ENCODE measurements around the gene MAGEC3. TPM values are rescaled to one million over a fixed set of nuclear protein-coding genes. Genes with fewer than 3 reads are reported as not detected.
"Not testable (repeated sequence)": the region's sequence is repeated elsewhere in the genome, so short reads cannot be mapped to it uniquely, and the experiment has no call there.

The MAGEC3 gene
- not detected for total RNA-seq
- 0 reads per million in 2 donors for total RNA-seq

GRCh38 chrX:141838016-141838415 is at the start of gene MAGEC3:
MAGEC3 (plus strand) TSS chrX:141838316; CDS start chrX:141838316, 0 bp downstream.
- Mint-ChIP-seq H3K4me3 (no peak within 1 kb of the TSS), H3K27me3 (no peaks in the 10 kb centered on the region), H3K27ac (no peak within 1 kb of the TSS), H3K36me3 (ENCODE audit: low read depth) (no peaks in the 10 kb centered on the region), H3K4me1 (no peaks in the 10 kb centered on the region)
- no peak for DNase-seq
- no peak for ATAC-seq
- no peaks in the 10 kb centered on the region for H3K9me3 ChIP-seq (ENCODE audit: control insufficient read depth, low read length, poor library complexity, severe bottlenecking)

- no peak overlapping the region for H3K4me3 Mint-ChIP-seq
- H3K9me3 ChIP-seq (ENCODE audit: control insufficient read depth, low read length, poor library complexity, severe bottlenecking) = no peaks in the 10 kb centered on the region
- H3K36me3 Mint-ChIP-seq (ENCODE audit: low read depth) = no peaks in the 10 kb centered on the region
- ATAC-seq = no peak
- no peak for DNase-seq
- H3K4me1 Mint-ChIP-seq = no peaks in the 10 kb centered on the region
- no peaks in the 10 kb centered on the region for H3K27me3 Mint-ChIP-seq
- no peak overlapping the region for H3K27ac Mint-ChIP-seq
These were observed 46.3 kb upstream of the MAGEC3 start for GRCh38 chrX:141791856-141792255.

GRCh38 chrX:141811438-141811837 is 26.7 kb upstream of the MAGEC3 start:
- H3K27me3 Mint-ChIP-seq = no peaks in the 10 kb centered on the region
- no peaks in the 10 kb centered on the region for H3K9me3 ChIP-seq (ENCODE audit: control insufficient read depth, low read length, poor library complexity, severe bottlenecking)
- H3K4me1 Mint-ChIP-seq = no peaks in the 10 kb centered on the region
- no peak for DNase-seq
- H3K27ac Mint-ChIP-seq = no peak overlapping the region
- H3K36me3 Mint-ChIP-seq (ENCODE audit: low read depth) = no peaks in the 10 kb centered on the region
- ATAC-seq = no peak
- no peak overlapping the region for H3K4me3 Mint-ChIP-seq

- Mint-ChIP-seq H3K4me3 (no peak overlapping the region), H3K4me1 (no peaks in the 10 kb centered on the region), H3K27ac (no peak overlapping the region), H3K27me3 (no peaks in the 10 kb centered on the region), H3K36me3 (ENCODE audit: low read depth) (no peaks in the 10 kb centered on the region)
- H3K9me3 ChIP-seq (ENCODE audit: control insufficient read depth, low read length, poor library complexity, severe bottlenecking) = no peaks in the 10 kb centered on the region
- ATAC-seq = no peak
- DNase-seq = no peak
These were observed 23.8 kb upstream of the MAGEC3 start for GRCh38 chrX:141814213-141814857.

GRCh38 chrX:141815904-141816303 is 22.2 kb upstream of the MAGEC3 start:
- H3K27me3 Mint-ChIP-seq = no peaks in the 10 kb centered on the region
- H3K4me3 Mint-ChIP-seq = no peak overlapping the region
- ATAC-seq (no peak), DNase-seq (no peak)
- H3K9me3 ChIP-seq (ENCODE audit: control insufficient read depth, low read length, poor library complexity, severe bottlenecking) = no peaks in the 10 kb centered on the region
- H3K27ac Mint-ChIP-seq = no peak overlapping the region
- no peaks in the 10 kb centered on the region for H3K4me1 Mint-ChIP-seq
- H3K36me3 Mint-ChIP-seq (ENCODE audit: low read depth) = no peaks in the 10 kb centered on the region

GRCh38 chrX:141832247-141832646 is 5.9 kb upstream of the MAGEC3 start:
- no peak overlapping the region for H3K27ac Mint-ChIP-seq
- no peaks in the 10 kb centered on the region for H3K9me3 ChIP-seq (ENCODE audit: control insufficient read depth, low read length, poor library complexity, severe bottlenecking)
- H3K4me3 Mint-ChIP-seq = no peak overlapping the region
- H3K36me3 Mint-ChIP-seq (ENCODE audit: low read depth) = no peaks in the 10 kb centered on the region
- no peak for DNase-seq
- H3K27me3 Mint-ChIP-seq = no peaks in the 10 kb centered on the region
- no peak for ATAC-seq
- no peaks in the 10 kb centered on the region for H3K4me1 Mint-ChIP-seq

- Mint-ChIP-seq H3K4me1 (no peaks in the 10 kb centered on the region), H3K27me3 (no peaks in the 10 kb centered on the region), H3K36me3 (ENCODE audit: low read depth) (no peaks in the 10 kb centered on the region), H3K4me3 (no peak overlapping the region), H3K27ac (no peak overlapping the region)
- no peak for DNase-seq
- no peaks in the 10 kb centered on the region for H3K9me3 ChIP-seq (ENCODE audit: control insufficient read depth, low read length, poor library complexity, severe bottlenecking)
- no peak for ATAC-seq
These were observed 1.7 kb downstream of the MAGEC3 start for GRCh38 chrX:141839856-141840255.

- DNase-seq (no peak), ATAC-seq (no peak)
- H3K27ac Mint-ChIP-seq = no peak overlapping the region
- H3K4me1 Mint-ChIP-seq = no peaks in the 10 kb centered on the region
- no peaks in the 10 kb centered on the region for H3K36me3 Mint-ChIP-seq (ENCODE audit: low read depth)
- H3K4me3 Mint-ChIP-seq = no peak overlapping the region
- no peaks in the 10 kb centered on the region for H3K27me3 Mint-ChIP-seq
- no peaks in the 10 kb centered on the region for H3K9me3 ChIP-seq (ENCODE audit: control insufficient read depth, low read length, poor library complexity, severe bottlenecking)
These were observed 19.4 kb downstream of the MAGEC3 start for GRCh38 chrX:141857479-141857878.

GRCh38 chrX:141879616-141880015 is 41.5 kb downstream of the MAGEC3 start:
- H3K27me3 Mint-ChIP-seq = peaks cover 4% of the 10 kb centered on the region
- no peak overlapping the region for H3K4me3 Mint-ChIP-seq
- no peaks in the 10 kb centered on the region for H3K4me1 Mint-ChIP-seq
- no peak for DNase-seq
- H3K9me3 ChIP-seq (ENCODE audit: control insufficient read depth, low read length, poor library complexity, severe bottlenecking) = no peaks in the 10 kb centered on the region
- H3K27ac Mint-ChIP-seq = no peak overlapping the region
- ATAC-seq = no peak
- no peaks in the 10 kb centered on the region for H3K36me3 Mint-ChIP-seq (ENCODE audit: low read depth)

- not testable (repeated sequence) for H3K9me3 ChIP-seq (ENCODE audit: control insufficient read depth, low read length, poor library complexity, severe bottlenecking); H3K4me1 Mint-ChIP-seq; DNase-seq
These were observed 50.7 kb downstream of the MAGEC3 start for GRCh38 chrX:141888811-141889210.

GRCh38 chrX:141894733-141895132 is 56.6 kb downstream of the MAGEC3 start:
- ATAC-seq (no peak), DNase-seq (no peak)
- Mint-ChIP-seq H3K27me3 (no peaks in the 10 kb centered on the region), H3K4me1 (no peaks in the 10 kb centered on the region), H3K36me3 (ENCODE audit: low read depth) (no peaks in the 10 kb centered on the region), H3K27ac (no peak overlapping the region), H3K4me3 (no peak overlapping the region)
- H3K9me3 ChIP-seq (ENCODE audit: control insufficient read depth, low read length, poor library complexity, severe bottlenecking) = no peaks in the 10 kb centered on the region

More at GRCh38 chrX:141888811-141889210, 50.7 kb downstream of the MAGEC3 start:
- H3K27ac Mint-ChIP-seq; H3K4me3 Mint-ChIP-seq; ATAC-seq; H3K36me3 Mint-ChIP-seq (ENCODE audit: low read depth); H3K27me3 Mint-ChIP-seq: not testable (repeated sequence)

GRCh38 chrX:141897690-141898089 is 59.6 kb downstream of the MAGEC3 start:
- no peak for ATAC-seq
- H3K36me3 Mint-ChIP-seq (ENCODE audit: low read depth) = no peaks in the 10 kb centered on the region
- H3K27me3 Mint-ChIP-seq = no peaks in the 10 kb centered on the region
- no peak for DNase-seq
- H3K4me1 Mint-ChIP-seq = no peaks in the 10 kb centered on the region
- H3K27ac Mint-ChIP-seq = no peak overlapping the region
- no peak overlapping the region for H3K4me3 Mint-ChIP-seq
- H3K9me3 ChIP-seq (ENCODE audit: control insufficient read depth, low read length, poor library complexity, severe bottlenecking) = no peaks in the 10 kb centered on the region

GRCh38 chrX:141902366-141902765 is 64.2 kb downstream of the MAGEC3 start:
- Mint-ChIP-seq H3K36me3 (ENCODE audit: low read depth) (no peaks in the 10 kb centered on the region), H3K4me1 (no peaks in the 10 kb centered on the region), H3K4me3 (no peak overlapping the region), H3K27me3 (no peaks in the 10 kb centered on the region), H3K27ac (no peak overlapping the region)
- no peaks in the 10 kb centered on the region for H3K9me3 ChIP-seq (ENCODE audit: control insufficient read depth, low read length, poor library complexity, severe bottlenecking)
- ATAC-seq (no peak), DNase-seq (no peak)

GRCh38 chrX:141903400-141904155 is 65.5 kb downstream of the MAGEC3 start, which contains the start of gene MAGEC1:
MAGEC1 (plus strand) TSS chrX:141903894; CDS start chrX:141905073, 1,179 bp downstream.
- H3K9me3 ChIP-seq (ENCODE audit: control insufficient read depth, low read length, poor library complexity, severe bottlenecking) = no peaks in the 10 kb centered on the region
- Mint-ChIP-seq H3K36me3 (ENCODE audit: low read depth) (no peaks in the 10 kb centered on the region), H3K4me3 (no peak within 1 kb of the TSS), H3K27me3 (no peaks in the 10 kb centered on the region), H3K4me1 (no peaks in the 10 kb centered on the region), H3K27ac (no peak within 1 kb of the TSS)
- no peak for DNase-seq
- no peak for ATAC-seq
